IgD-negative memory B cell (primary cell): ENCODE measurements around the gene KRTAP10-1. TPM values are rescaled to one million over a fixed set of nuclear protein-coding genes. Genes with fewer than 3 reads are reported as not detected.

ENCODE experiments used
- H3K27ac Mint-ChIP-seq, 3 donors: one replicate each; pipeline ENCODE4 v1.8.0; 2020 to 2022; ENCODE audit warnings: mild to moderate bottlenecking in 3 of 3, mixed read lengths in 3 of 3, moderate library complexity in 1 of 3
- H3K27me3 Mint-ChIP-seq: one replicate; pipeline ENCODE4 v1.8.0; 2021; ENCODE audit warnings: mixed read lengths
- H3K36me3 Mint-ChIP-seq: one replicate; pipeline ENCODE4 v1.8.0; 2020; ENCODE audit warnings: mild to moderate bottlenecking, mixed read lengths
- H3K4me1 Mint-ChIP-seq, 3 donors: one replicate each; pipeline ENCODE4 v1.8.0; 2020 to 2022; ENCODE audit warnings: mixed read lengths in 3 of 3, mild to moderate bottlenecking in 1 of 3
- H3K4me3 Mint-ChIP-seq, 4 donors: one replicate each; pipeline ENCODE4 v1.8.0; 2020 to 2022; ENCODE audit warnings: mild to moderate bottlenecking in 4 of 4, mixed read lengths in 4 of 4, moderate library complexity in 3 of 4
- H3K9me3 Mint-ChIP-seq, 3 donors: one replicate each; pipeline ENCODE4 v1.8.0; 2020 to 2021; ENCODE audit warnings: mixed read lengths in 3 of 3, mild to moderate bottlenecking in 1 of 3
- polyA plus RNA-seq: library from polyadenylated mRNA; unstranded; fragments of 300-500 nt; fragmentation: Illumina TruSeq; gene quantifications from one replicate; pipeline ENCODE4 v1.2.3, GENCODE V29; 2021

The KRTAP10-1 gene
- polyA plus RNA-seq, 1 donor from 2014 or later = not detected

- peaks cover 16% of the 10 kb centered on the region for H3K27me3 Mint-ChIP-seq
- peak overlapping the region in 1 of 4 donors; percentile 44 for H3K4me3 Mint-ChIP-seq
- H3K27ac Mint-ChIP-seq = no peak overlapping the region
These were observed 47.2 kb downstream of the KRTAP10-1 start for GRCh38 chr21:44492567-44493385.

GRCh38 chr21:44490816-44491215 is 49.2 kb downstream of the KRTAP10-1 start:
- Mint-ChIP-seq H3K27ac (no peak overlapping the region), H3K9me3 (peaks cover 3 to 17% (median 5%) of the 10 kb centered on the region in 3 donors), H3K27me3 (peaks cover 10% of the 10 kb centered on the region)

More at GRCh38 chr21:44492567-44493385, 47.2 kb downstream of the KRTAP10-1 start:
- Mint-ChIP-seq H3K36me3 (no peaks in the 10 kb centered on the region), H3K9me3 (peaks cover 3 to 15% (median 5%) of the 10 kb centered on the region in 3 donors), H3K4me1 (no peaks in the 10 kb centered on the region)

GRCh38 chr21:44490405-44490804 is 49.6 kb downstream of the KRTAP10-1 start:
- H3K4me3 Mint-ChIP-seq = no peak overlapping the region
- no peaks in the 10 kb centered on the region for H3K36me3 Mint-ChIP-seq
- H3K9me3 Mint-ChIP-seq = peaks cover 3 to 17% (median 5%) of the 10 kb centered on the region in 3 donors
- no peak overlapping the region for H3K27ac Mint-ChIP-seq
- H3K4me1 Mint-ChIP-seq = no peaks in the 10 kb centered on the region
- peaks cover 9% of the 10 kb centered on the region for H3K27me3 Mint-ChIP-seq

More at GRCh38 chr21:44490816-44491215, 49.2 kb downstream of the KRTAP10-1 start:
- Mint-ChIP-seq H3K36me3 (no peaks in the 10 kb centered on the region), H3K4me1 (no peaks in the 10 kb centered on the region), H3K4me3 (no peak overlapping the region)

GRCh38 chr21:44489962-44490361 is 50.0 kb downstream of the KRTAP10-1 start:
- H3K27ac Mint-ChIP-seq = no peak overlapping the region
- peaks cover 3 to 17% (median 5%) of the 10 kb centered on the region in 3 donors for H3K9me3 Mint-ChIP-seq
- no peaks in the 10 kb centered on the region for H3K36me3 Mint-ChIP-seq
- no peaks in the 10 kb centered on the region for H3K4me1 Mint-ChIP-seq
- H3K4me3 Mint-ChIP-seq = no peak overlapping the region
- H3K27me3 Mint-ChIP-seq = peaks cover 11% of the 10 kb centered on the region

Other genes with a start within 250 kb of the KRTAP10-1 start
- 130 TPM for gene PFKL, start 240.1 kb downstream of the KRTAP10-1 start, polyA plus RNA-seq
- gene CFAP410, start 200.8 kb downstream of the KRTAP10-1 start, polyA plus RNA-seq = 36.4 TPM
- gene TRPM2, start 186.6 kb downstream of the KRTAP10-1 start, polyA plus RNA-seq = 5.1 TPM
- gene LRRC3, start 84.7 kb downstream of the KRTAP10-1 start, polyA plus RNA-seq = 0.14 TPM
- not detected for gene KRTAP10-2, start 11.3 kb upstream of the KRTAP10-1 start, polyA plus RNA-seq
- gene KRTAP10-3, start 18.6 kb upstream of the KRTAP10-1 start, polyA plus RNA-seq = not detected
- not detected for gene KRTAP10-4, start 33.5 kb upstream of the KRTAP10-1 start, polyA plus RNA-seq
- gene KRTAP10-5, start 40.4 kb upstream of the KRTAP10-1 start, polyA plus RNA-seq = not detected
- gene KRTAP10-6, start 52.3 kb upstream of the KRTAP10-1 start, polyA plus RNA-seq = not detected
- gene KRTAP10-7, start 60.4 kb upstream of the KRTAP10-1 start, polyA plus RNA-seq = not detected
- gene KRTAP10-8, start 71.9 kb upstream of the KRTAP10-1 start, polyA plus RNA-seq = not detected
- not detected for gene KRTAP10-9, start 86.9 kb upstream of the KRTAP10-1 start, polyA plus RNA-seq
- not detected for gene KRTAP10-10, start 97.2 kb upstream of the KRTAP10-1 start, polyA plus RNA-seq
- gene KRTAP10-11, start 106.2 kb upstream of the KRTAP10-1 start, polyA plus RNA-seq = not detected
- gene KRTAP12-4, start 114.5 kb upstream of the KRTAP10-1 start, polyA plus RNA-seq = not detected
- not detected for gene KRTAP12-3, start 117.7 kb upstream of the KRTAP10-1 start, polyA plus RNA-seq
- not detected for gene KRTAP12-2, start 126.7 kb upstream of the KRTAP10-1 start, polyA plus RNA-seq
- not detected for gene KRTAP12-1, start 142.0 kb upstream of the KRTAP10-1 start, polyA plus RNA-seq
- not detected for gene KRTAP10-12, start 157.0 kb upstream of the KRTAP10-1 start, polyA plus RNA-seq
- gene TSPEAR, start 171.4 kb upstream of the KRTAP10-1 start, polyA plus RNA-seq = not detected